ENCODE data around the gene TMEM255A.

The TMEM255A gene

GRCh38 chrX:120306630-120307029, 4.6 kb downstream of the TMEM255A start:
- DNase-seq, result no peak

- no peak for DNase-seq
Observed at GRCh38 chrX:120305531-120306141, 5.6 kb downstream of the TMEM255A start.

- no peak for DNase-seq
Observed at GRCh38 chrX:120304256-120304655, 7.0 kb downstream of the TMEM255A start.

DNA sequence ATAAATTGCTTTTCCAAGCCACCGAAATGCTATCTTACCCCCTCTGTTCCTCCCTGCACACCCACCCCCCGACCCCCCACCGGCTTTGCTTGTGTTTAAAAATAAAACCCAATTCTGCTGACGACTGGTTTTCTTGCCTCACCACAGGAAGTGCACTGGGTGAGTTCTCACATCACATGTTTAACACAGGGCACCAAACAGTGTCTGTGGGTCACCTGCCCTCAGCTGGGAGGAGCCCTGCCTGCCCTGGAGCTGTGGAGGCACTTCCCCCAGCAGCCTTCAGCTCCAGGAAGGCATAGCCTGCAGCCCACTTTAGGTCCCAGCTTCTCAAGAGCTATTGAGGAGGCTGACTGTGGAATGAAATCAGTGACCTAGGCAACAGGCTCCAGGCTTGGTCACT, 8.8 kb downstream of the TMEM255A start:
- peak in 2 of 4 experiments; percentile 1 to 4 for DNase-seq

DNA sequence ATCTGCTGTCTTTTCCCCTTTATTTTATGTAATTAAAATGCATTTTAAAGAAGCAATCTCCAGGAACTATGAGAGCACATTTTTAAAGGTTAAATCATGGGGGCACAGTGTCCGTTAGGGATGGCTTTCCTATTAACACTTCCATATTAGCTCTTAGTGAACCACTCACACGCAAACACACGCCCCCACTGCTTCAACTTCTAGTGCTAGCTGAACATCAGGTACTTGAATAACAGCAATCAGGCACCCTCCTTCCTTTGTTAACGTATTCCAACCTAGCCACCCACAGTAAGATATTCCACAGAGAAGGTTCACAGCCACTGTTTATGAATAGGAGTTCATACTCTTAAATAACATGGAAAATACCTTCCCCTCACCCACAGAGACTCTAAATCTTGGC, 9.3 kb downstream of the TMEM255A start:
- DNase-seq, result no peak

DNA sequence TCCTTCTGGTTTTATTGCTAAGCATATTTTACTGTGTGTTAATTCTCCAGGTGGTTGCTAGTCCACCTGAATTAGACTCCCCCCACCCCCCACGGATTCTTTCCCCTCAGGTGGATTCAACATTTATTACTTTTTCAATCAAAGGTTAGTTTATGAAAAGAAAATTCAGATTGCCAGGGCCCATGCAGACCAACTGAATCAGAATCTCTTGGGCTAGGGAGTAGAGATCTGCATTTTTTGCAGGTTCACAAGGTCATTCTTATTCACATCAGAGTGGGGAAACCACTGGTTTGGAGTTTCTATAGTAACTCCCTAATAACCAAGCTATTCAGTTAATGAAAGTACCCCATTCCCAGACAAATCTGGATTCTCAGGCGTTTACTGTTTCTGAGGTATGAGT, 9.8 kb downstream of the TMEM255A start:
- DNase-seq, result no peak

GRCh38 chrX:120299928-120300327, 11.3 kb downstream of the TMEM255A start:
- DNase-seq, result no peak

DNA sequence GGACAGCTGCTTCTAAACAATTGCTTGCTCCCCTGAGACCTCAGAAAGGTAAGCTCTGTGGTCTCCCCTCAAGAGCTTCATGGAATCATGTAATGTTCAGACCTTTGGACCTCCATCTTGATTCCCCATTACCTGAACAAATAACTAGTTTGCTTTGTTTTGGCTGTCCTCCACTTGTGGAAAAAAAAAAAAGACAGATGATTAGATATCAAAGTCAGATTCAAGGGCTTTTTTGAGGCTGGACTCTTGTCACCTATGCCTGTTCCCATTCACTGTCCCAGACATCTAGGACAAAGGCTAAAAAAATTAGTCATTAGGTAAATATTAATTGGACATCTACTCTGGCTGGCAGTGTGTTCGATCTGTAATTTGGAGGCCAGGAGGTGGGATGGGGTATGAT, 13.3 kb downstream of the TMEM255A start:
- no peak for DNase-seq

- no peak for DNase-seq
Observed at GRCh38 chrX:120294651-120295050, 16.6 kb downstream of the TMEM255A start.

DNA sequence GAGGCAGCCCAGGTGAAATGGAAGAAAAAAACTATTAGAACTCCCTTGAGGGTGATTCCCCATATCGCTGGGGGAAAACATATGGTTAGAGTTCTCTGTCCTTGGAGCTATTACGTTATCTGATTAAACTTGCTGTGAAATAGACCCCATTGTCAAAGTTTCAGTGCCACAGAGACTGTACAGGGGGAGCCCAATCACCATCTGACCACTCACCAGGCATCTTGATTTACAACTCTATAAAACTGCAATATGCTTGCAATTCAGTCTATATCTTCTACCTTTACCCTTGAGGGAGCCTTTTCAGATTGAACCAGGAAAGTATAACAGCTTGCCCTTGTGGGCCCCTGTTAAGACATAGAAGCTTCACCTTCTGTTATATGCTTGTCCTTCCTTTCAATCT, 18.2 kb downstream of the TMEM255A start:
- DNase-seq, result no peak

DNA sequence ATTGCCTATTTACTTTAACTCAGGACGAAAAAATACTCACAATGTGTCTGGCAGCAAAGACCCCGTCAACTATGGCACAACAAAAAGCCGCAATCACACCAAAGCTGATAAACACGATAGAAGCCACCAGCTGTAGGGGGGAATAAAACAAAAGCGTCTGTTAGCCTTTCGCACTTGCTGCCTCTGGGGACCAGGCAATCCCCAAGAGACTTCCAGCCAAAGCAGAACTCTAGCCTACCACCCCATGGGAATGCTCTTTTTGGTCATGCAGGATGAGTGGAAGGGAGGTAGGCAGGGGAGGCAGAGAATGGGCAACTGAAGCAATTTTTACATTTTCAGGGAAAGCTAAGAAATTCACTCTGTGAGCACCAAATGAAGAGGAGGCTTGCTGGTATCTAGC, 20.1 kb downstream of the TMEM255A start:
- DNase-seq, result no peak

GRCh38 chrX:120290107-120290506, 21.2 kb downstream of the TMEM255A start:
- DNase-seq, result no peak

GRCh38 chrX:120287513-120288112, 23.6 kb downstream of the TMEM255A start:
- DNase-seq, result no peak

DNA sequence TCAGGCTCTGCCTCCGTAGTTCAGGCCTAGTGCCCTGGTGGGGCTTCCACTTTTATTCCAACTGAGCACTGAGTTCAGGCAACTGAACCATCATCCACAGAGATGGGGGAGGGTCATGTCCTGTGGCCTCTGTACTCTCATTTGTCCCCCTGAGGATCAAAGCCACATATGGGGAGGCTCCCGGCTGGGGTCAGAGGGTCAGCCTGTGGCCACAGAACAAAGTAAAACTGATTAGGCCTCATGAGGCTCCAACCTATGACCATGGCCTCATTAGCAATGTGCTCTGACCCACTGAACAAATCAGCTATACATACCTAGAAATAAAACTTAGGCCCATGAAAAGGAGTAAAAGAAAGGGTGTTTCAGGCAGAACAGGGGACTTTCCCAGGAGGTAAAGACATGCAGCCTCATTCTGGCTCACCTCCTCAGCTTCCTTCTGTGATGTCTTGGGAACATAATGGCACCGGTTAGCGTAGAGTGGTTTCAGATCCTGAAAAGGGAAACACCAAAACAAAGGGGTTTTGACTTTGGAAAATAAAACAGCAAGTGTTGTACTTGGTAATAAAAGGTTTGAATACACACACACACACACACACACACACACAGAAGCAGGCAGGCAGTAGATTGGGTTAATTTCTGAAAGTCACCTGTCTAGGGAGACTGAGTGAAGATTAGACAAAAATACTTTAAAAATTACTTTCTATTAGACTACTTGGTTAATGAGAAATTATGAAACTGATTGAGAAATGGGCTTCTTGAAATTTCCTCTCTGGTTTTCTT, 24.3 kb downstream of the TMEM255A start:
- no peak for DNase-seq

DNA sequence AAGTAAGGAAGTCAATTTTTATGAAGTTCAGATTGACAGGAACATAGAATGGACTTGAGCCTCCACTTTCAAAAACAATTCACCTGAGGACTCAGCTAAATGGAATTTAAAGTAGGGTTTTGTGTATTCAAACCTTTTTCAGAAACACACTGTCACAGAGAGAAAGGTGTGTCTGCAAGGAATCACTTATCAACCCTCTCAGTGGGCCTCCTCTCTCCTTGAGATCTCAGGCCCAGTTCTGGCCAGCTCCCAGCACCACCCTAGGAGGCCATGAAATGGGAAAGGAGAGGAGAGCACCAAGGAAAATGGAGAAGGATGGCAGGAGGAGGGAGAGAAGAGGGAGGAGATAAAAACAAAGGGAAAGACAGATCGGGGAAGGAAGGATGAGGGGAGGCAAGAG, 28.6 kb downstream of the TMEM255A start:
- DNase-seq, result no peak

DNA sequence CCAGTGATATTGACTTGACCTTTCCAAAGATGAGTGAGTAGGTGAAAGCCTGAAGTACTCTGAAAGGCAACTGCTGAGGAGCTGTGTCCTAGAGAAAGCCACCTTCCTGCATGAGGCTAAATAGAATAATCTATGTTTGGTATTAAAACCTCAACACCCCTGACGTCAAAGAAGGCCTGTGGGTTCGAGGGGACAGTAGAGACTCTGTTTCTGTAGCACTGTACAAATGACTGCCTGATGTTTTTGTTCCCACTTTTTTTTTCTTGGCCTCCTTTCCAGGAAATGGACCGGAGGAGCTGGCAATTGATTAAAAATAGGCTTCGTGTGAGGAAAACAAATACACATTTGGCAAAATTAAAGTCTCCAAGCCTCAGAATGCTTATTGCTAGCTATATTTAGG, 29.5 kb downstream of the TMEM255A start:
- no peak for DNase-seq

GRCh38 chrX:120281021-120281624, 30.1 kb downstream of the TMEM255A start:
- no peak for DNase-seq

GRCh38 chrX:120274958-120275357, 36.3 kb downstream of the TMEM255A start:
- no peak for DNase-seq

GRCh38 chrX:120274145-120274544, 37.1 kb downstream of the TMEM255A start:
- DNase-seq, result no peak

- DNase-seq, result no peak
Observed at GRCh38 chrX:120271218-120271617, 40.0 kb downstream of the TMEM255A start.

DNA sequence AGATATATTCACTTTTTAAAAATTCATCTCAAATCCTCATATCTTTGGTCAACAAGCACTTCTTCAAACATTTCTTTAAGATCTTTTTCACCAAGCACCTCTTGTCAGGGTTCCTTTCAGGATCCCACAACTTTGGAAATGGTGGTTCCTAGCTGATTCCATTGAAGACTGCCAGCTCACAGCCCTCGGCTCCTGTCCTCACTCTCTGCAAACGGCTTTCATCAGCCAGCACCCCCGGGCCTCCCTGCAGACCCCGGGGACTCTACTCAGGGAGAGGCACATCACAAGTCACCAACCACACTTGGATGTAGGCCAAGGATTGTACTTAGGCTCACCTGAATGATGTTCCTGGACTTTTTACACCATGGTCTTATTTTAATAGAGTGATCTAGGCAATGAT, 40.7 kb downstream of the TMEM255A start:
- DNase-seq, result no peak

DNA sequence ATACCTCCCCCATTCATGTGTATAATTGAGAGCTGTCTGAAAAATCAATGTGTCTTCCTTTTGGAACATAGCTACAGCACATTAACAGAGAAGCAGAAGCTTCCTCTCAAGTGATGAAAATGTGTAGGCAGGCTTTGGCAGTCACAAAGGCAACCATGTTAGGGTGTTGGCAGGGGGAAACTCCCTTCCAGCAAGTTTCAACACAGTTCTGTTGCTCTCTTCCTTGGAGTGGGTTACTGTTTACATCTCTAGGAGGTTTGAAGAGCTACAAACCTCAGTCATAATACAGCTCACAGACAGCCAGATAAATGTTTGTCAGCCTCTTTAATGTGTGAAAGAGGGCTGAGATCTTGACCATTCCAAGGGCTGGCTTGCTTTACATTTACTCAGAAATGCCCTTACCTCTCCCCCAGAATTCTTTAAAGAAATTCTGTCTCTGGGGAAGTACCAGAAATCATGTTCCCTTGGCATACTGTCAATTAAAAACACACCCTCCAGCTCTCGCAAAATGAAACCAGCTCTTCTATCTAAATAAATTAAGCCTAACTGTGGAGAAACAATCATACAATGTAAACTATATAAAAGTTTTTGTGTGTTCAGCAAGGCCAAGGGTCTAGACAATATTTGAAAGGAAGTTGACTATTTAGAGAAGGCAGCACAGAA, 41.8 kb downstream of the TMEM255A start:
- DNase-seq, result no peak

DNA sequence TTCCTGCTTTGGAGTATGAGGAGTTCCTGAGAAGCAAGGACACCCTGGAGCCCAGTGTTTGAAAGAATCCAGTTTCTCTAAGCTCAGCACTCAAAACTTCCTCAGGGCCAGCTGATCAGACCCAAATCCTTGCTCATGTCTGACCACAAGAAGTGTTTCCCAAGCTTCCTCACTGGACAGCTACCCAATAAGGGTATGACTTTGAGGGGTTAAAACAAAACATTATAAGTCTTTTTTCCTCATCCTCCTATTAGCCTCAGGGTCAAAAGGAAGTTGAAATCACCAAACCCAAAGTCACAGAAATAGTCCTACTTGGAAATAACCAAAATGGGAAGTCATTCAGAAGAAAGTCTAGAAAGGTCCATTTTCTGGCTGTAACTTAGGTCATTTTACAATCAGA, 46.9 kb downstream of the TMEM255A start:
- no peak for DNase-seq
